ENCODE results near the gene HHAT. TPM values are rescaled to one million over a fixed set of nuclear protein-coding genes. Genes with fewer than 3 reads are reported as not detected.

Gene HHAT
- total and polyA plus RNA-seq, 4 donors = 1.9 to 3.9 (median 2.6) TPM

GRCh38 chr1:210438928-210439841, 110.5 kb downstream of the HHAT start:
- DNase-seq (no peak), ATAC-seq (ENCODE audit: low FRiP score) (no peak)
- Histone ChIP-seq H3K27me3 (ENCODE audit: control insufficient read depth in 1 of 2, insufficient read depth in 2 of 2, low read length in 1 of 2) (no peaks in the 10 kb centered on the region), H3K36me3 (ENCODE audit: control insufficient read depth in 1 of 2, insufficient read depth in 2 of 2, low read length in 1 of 2) (peaks cover 5% of the 10 kb centered on the region in 2 donors), H3K4me1 (ENCODE audit: control insufficient read depth in 1 of 2, insufficient read depth in 2 of 2, low read length in 2 of 2) (no peaks in the 10 kb centered on the region), H3K4me3 (ENCODE audit: low read length in 2 of 2) (no peak overlapping the region), H3K9me3 (ENCODE audit: control insufficient read depth, low read length) (no peaks in the 10 kb centered on the region), H3K27ac (ENCODE audit: low read depth in 1 of 2, low read length in 2 of 2) (no peak overlapping the region)
- intact Hi-C loops (cut with DNase I) = no loop called here
- WGBS, 2 donors = 74 to 77% methylated on average over 7 of the region's 7 CpGs

- intact Hi-C loops (cut with DNase I) = loop anchor here in 1 of 2 donors (10.0 kb wide), 1 partner anchor 695 kb away; the partner anchor contains the start of gene KCNH1
Observed at GRCh38 chr1:210440081-210440480, 111.4 kb downstream of the HHAT start.

GRCh38 chr1:210441028-210441427, 112.3 kb downstream of the HHAT start:
- Histone ChIP-seq H3K4me1 (ENCODE audit: control insufficient read depth in 1 of 2, insufficient read depth in 2 of 2, low read length in 2 of 2) (no peaks in the 10 kb centered on the region), H3K27ac (ENCODE audit: low read depth in 1 of 2, low read length in 2 of 2) (no peak overlapping the region), H3K36me3 (ENCODE audit: control insufficient read depth in 1 of 2, insufficient read depth in 2 of 2, low read length in 1 of 2) (peaks cover 5% of the 10 kb centered on the region in 2 donors), H3K9me3 (ENCODE audit: control insufficient read depth, low read length) (no peaks in the 10 kb centered on the region), H3K27me3 (ENCODE audit: control insufficient read depth in 1 of 2, insufficient read depth in 2 of 2, low read length in 1 of 2) (no peaks in the 10 kb centered on the region), H3K4me3 (ENCODE audit: low read length in 2 of 2) (no peak overlapping the region)
- ATAC-seq (ENCODE audit: low FRiP score) (no peak), DNase-seq (no peak)
- intact Hi-C loops (cut with DNase I) = loop anchor here in 1 of 2 donors (10.0 kb wide), 1 partner anchor 694 kb away; the partner anchor contains the start of gene KCNH1
- whole genome bisulfite sequencing, 2 donors = 99 to 100% methylated on average over 1 of the region's 1 CpG

More at GRCh38 chr1:210440081-210440480, 111.4 kb downstream of the HHAT start:
- no peaks in the 10 kb centered on the region for H3K4me1 ChIP-seq (ENCODE audit: control insufficient read depth in 1 of 2, insufficient read depth in 2 of 2, low read length in 2 of 2)
- H3K4me3 ChIP-seq (ENCODE audit: low read length in 2 of 2) = no peak overlapping the region
- WGBS, 2 donors = 80 to 86% methylated on average over 3 of the region's 3 CpGs
- DNase-seq = no peak
- H3K36me3 ChIP-seq (ENCODE audit: control insufficient read depth in 1 of 2, insufficient read depth in 2 of 2, low read length in 1 of 2) = peaks cover 5% of the 10 kb centered on the region in 2 donors
- ATAC-seq (ENCODE audit: low FRiP score) = no peak
- no peak overlapping the region for H3K27ac ChIP-seq (ENCODE audit: low read depth in 1 of 2, low read length in 2 of 2)
- no peaks in the 10 kb centered on the region for H3K9me3 ChIP-seq (ENCODE audit: control insufficient read depth, low read length)
- no peaks in the 10 kb centered on the region for H3K27me3 ChIP-seq (ENCODE audit: control insufficient read depth in 1 of 2, insufficient read depth in 2 of 2, low read length in 1 of 2)

GRCh38 chr1:210445485-210445884, 116.8 kb downstream of the HHAT start:
- peaks cover 0 to 1% of the 10 kb centered on the region in 2 donors for H3K36me3 ChIP-seq (ENCODE audit: control insufficient read depth in 1 of 2, insufficient read depth in 2 of 2, low read length in 1 of 2)
- DNase-seq = no peak
- ATAC-seq (ENCODE audit: low FRiP score) = no peak
- H3K9me3 ChIP-seq (ENCODE audit: control insufficient read depth, low read length) = no peaks in the 10 kb centered on the region
- no peaks in the 10 kb centered on the region for H3K4me1 ChIP-seq (ENCODE audit: control insufficient read depth in 1 of 2, insufficient read depth in 2 of 2, low read length in 2 of 2)
- H3K4me3 ChIP-seq (ENCODE audit: low read length in 2 of 2) = no peak overlapping the region
- intact Hi-C loops (cut with DNase I) = loop anchor here (5.0 to 10.0 kb wide), 2 partner anchors 687 to 689 kb away; partner anchors contain the start of gene KCNH1 (in 2 of the 2)
- H3K27me3 ChIP-seq (ENCODE audit: control insufficient read depth in 1 of 2, insufficient read depth in 2 of 2, low read length in 1 of 2) = no peaks in the 10 kb centered on the region
- H3K27ac ChIP-seq (ENCODE audit: low read depth in 1 of 2, low read length in 2 of 2) = no peak overlapping the region

GRCh38 chr1:210445931-210446330, 117.2 kb downstream of the HHAT start:
- intact Hi-C loops (cut with DNase I) = loop anchor here (5.0 to 10.0 kb wide), 2 partner anchors 686 to 689 kb away; partner anchors contain the start of gene KCNH1 (in 2 of the 2)
- no peak for ATAC-seq (ENCODE audit: low FRiP score)

GRCh38 chr1:210446479-210446878, 117.8 kb downstream of the HHAT start:
- no peak for DNase-seq
- intact Hi-C loops (cut with DNase I) = loop anchor here (5.0 to 10.0 kb wide), 2 partner anchors 686 to 688 kb away; partner anchors contain the start of gene KCNH1 (in 2 of the 2)
- no peak for ATAC-seq (ENCODE audit: low FRiP score)
- no peaks in the 10 kb centered on the region for H3K9me3 ChIP-seq (ENCODE audit: control insufficient read depth, low read length)
- 73 to 74% methylated on average over 9 of the region's 9 CpGs for WGBS, 2 donors
- H3K4me1 ChIP-seq (ENCODE audit: control insufficient read depth in 1 of 2, insufficient read depth in 2 of 2, low read length in 2 of 2) = no peaks in the 10 kb centered on the region
- H3K36me3 ChIP-seq (ENCODE audit: control insufficient read depth in 1 of 2, insufficient read depth in 2 of 2, low read length in 1 of 2) = no peaks in the 10 kb centered on the region
- no peak overlapping the region for H3K4me3 ChIP-seq (ENCODE audit: low read length in 2 of 2)
- no peaks in the 10 kb centered on the region for H3K27me3 ChIP-seq (ENCODE audit: control insufficient read depth in 1 of 2, insufficient read depth in 2 of 2, low read length in 1 of 2)
- no peak overlapping the region for H3K27ac ChIP-seq (ENCODE audit: low read depth in 1 of 2, low read length in 2 of 2)

More at GRCh38 chr1:210445931-210446330, 117.2 kb downstream of the HHAT start:
- H3K27ac ChIP-seq (ENCODE audit: low read depth in 1 of 2, low read length in 2 of 2) = no peak overlapping the region
- DNase-seq = no peak
- H3K27me3 ChIP-seq (ENCODE audit: control insufficient read depth in 1 of 2, insufficient read depth in 2 of 2, low read length in 1 of 2) = no peaks in the 10 kb centered on the region
- peaks cover 0 to under 1% of the 10 kb centered on the region in 2 donors for H3K36me3 ChIP-seq (ENCODE audit: control insufficient read depth in 1 of 2, insufficient read depth in 2 of 2, low read length in 1 of 2)
- no peaks in the 10 kb centered on the region for H3K9me3 ChIP-seq (ENCODE audit: control insufficient read depth, low read length)
- no peaks in the 10 kb centered on the region for H3K4me1 ChIP-seq (ENCODE audit: control insufficient read depth in 1 of 2, insufficient read depth in 2 of 2, low read length in 2 of 2)
- whole genome bisulfite sequencing, 2 donors = 79 to 88% methylated on average over 7 of the region's 7 CpGs
- H3K4me3 ChIP-seq (ENCODE audit: low read length in 2 of 2) = no peak overlapping the region

- Histone ChIP-seq H3K4me1 (ENCODE audit: control insufficient read depth in 1 of 2, insufficient read depth in 2 of 2, low read length in 2 of 2) (no peaks in the 10 kb centered on the region), H3K9me3 (ENCODE audit: control insufficient read depth, low read length) (no peaks in the 10 kb centered on the region), H3K4me3 (ENCODE audit: low read length in 2 of 2) (no peak overlapping the region), H3K27me3 (ENCODE audit: control insufficient read depth in 1 of 2, insufficient read depth in 2 of 2, low read length in 1 of 2) (no peaks in the 10 kb centered on the region), H3K27ac (ENCODE audit: low read depth in 1 of 2, low read length in 2 of 2) (no peak overlapping the region), H3K36me3 (ENCODE audit: control insufficient read depth in 1 of 2, insufficient read depth in 2 of 2, low read length in 1 of 2) (no peaks in the 10 kb centered on the region)
- WGBS, 2 donors = 68 to 83% methylated on average over 5 of the region's 5 CpGs
- DNase-seq (no peak), ATAC-seq (ENCODE audit: low FRiP score) (no peak)
- intact Hi-C loops (cut with DNase I) = loop anchor here (5.0 to 10.0 kb wide), 2 partner anchors 685 to 687 kb away; partner anchors contain the start of gene KCNH1 (in 2 of the 2)
Observed at GRCh38 chr1:210447456-210448057, 118.9 kb downstream of the HHAT start.

- Histone ChIP-seq H3K4me1 (ENCODE audit: control insufficient read depth in 1 of 2, insufficient read depth in 2 of 2, low read length in 2 of 2) (no peaks in the 10 kb centered on the region), H3K36me3 (ENCODE audit: control insufficient read depth in 1 of 2, insufficient read depth in 2 of 2, low read length in 1 of 2) (no peaks in the 10 kb centered on the region), H3K27me3 (ENCODE audit: control insufficient read depth in 1 of 2, insufficient read depth in 2 of 2, low read length in 1 of 2) (no peaks in the 10 kb centered on the region), H3K4me3 (ENCODE audit: low read length in 2 of 2) (no peak overlapping the region), H3K9me3 (ENCODE audit: control insufficient read depth, low read length) (no peaks in the 10 kb centered on the region), H3K27ac (ENCODE audit: low read depth in 1 of 2, low read length in 2 of 2) (no peak overlapping the region)
- intact Hi-C loops (cut with DNase I) = loop anchor here (5.0 to 10.0 kb wide), 2 partner anchors 684 to 686 kb away; partner anchors contain the start of gene KCNH1 (in 2 of the 2)
- ATAC-seq (ENCODE audit: low FRiP score) (no peak), DNase-seq (no peak)
- WGBS, 2 donors = 32 to 37% methylated on average over 4 of the region's 4 CpGs
Observed at GRCh38 chr1:210448297-210448892, 119.7 kb downstream of the HHAT start.
